Natural killer cell (primary cell): ENCODE data around the gene RIMBP2. TPM values are rescaled to one million over a fixed set of nuclear protein-coding genes. Genes with fewer than 3 reads are reported as not detected.

Experiments used
- ATAC-seq, 3 donors: fragments of 150-1000 bp in 2 of 3; fragments of 200-7000 bp in 1 of 3; cut with Tn5 transposase; 1 replicate in 1 of 3; 2 replicates in 2 of 3; pipeline ENCODE4 v1.10.0; 2021; ENCODE audit warnings: mild to moderate bottlenecking in 2 of 3, moderate library complexity in 2 of 3
- DNase-seq, 2 donors: peaks; one replicate each; pipeline versions ENCODE4 v3.0.0 to v3.0.0-alpha.2; 2013 to 2021; ENCODE audit warnings: mixed read lengths in 1 of 2
- H3K27ac ChIP-seq: one replicate; pipeline ENCODE4 v1.5.1; 2013; ENCODE audit warnings: mild to moderate bottlenecking, low read length
- H3K27me3 ChIP-seq: one replicate; pipeline ENCODE4 v1.6.1; 2013; ENCODE audit warnings: low read length; ENCODE audit not compliant: control insufficient read depth, insufficient read depth
- H3K36me3 ChIP-seq: one replicate; pipeline ENCODE4 v1.6.1; 2013; ENCODE audit warnings: low read length; ENCODE audit not compliant: control insufficient read depth, insufficient read depth
- H3K4me1 ChIP-seq: one replicate; pipeline ENCODE4 v1.6.1; 2013; ENCODE audit warnings: low read length; ENCODE audit not compliant: control insufficient read depth, insufficient read depth
- H3K4me3 ChIP-seq: one replicate; pipeline ENCODE4 v1.5.1; 2013; ENCODE audit warnings: low read length
- H3K9me3 ChIP-seq: one replicate; pipeline ENCODE4 v1.6.1; 2013; ENCODE audit warnings: low read length; ENCODE audit not compliant: control insufficient read depth, insufficient read depth
- H3K27ac Mint-ChIP-seq, 2 donors: one replicate each; pipeline ENCODE4 v1.8.0; 2022; ENCODE audit warnings: mild to moderate bottlenecking in 2 of 2, mixed read lengths in 2 of 2, moderate library complexity in 1 of 2
- H3K27me3 Mint-ChIP-seq, 2 donors: one replicate each; pipeline ENCODE4 v1.8.0; 2022; ENCODE audit warnings: low read depth in 2 of 2, mixed read lengths in 2 of 2
- H3K36me3 Mint-ChIP-seq: one replicate; pipeline ENCODE4 v1.8.0; 2022; ENCODE audit warnings: mixed read lengths
- H3K4me1 Mint-ChIP-seq, 2 donors: one replicate each; pipeline ENCODE4 v1.8.0; 2022; ENCODE audit warnings: mixed read lengths in 2 of 2
- H3K4me3 Mint-ChIP-seq: one replicate; pipeline ENCODE4 v1.8.0; 2022; ENCODE audit warnings: mild to moderate bottlenecking, moderate library complexity, mixed read lengths
- H3K9me3 Mint-ChIP-seq, 2 donors: one replicate each; pipeline ENCODE4 v1.8.0; 2022; ENCODE audit warnings: mixed read lengths in 2 of 2
- WGBS: methylation state at CpG from one replicate; pipeline ENCODE4 v1.1.7; 2013; ENCODE audit warnings: missing lambda C conversion rate; ENCODE audit not compliant: insufficient coverage; 5-methylcytosine and 5-hydroxymethylcytosine counted together
- intact Hi-C: fragments of 100-400 bp; cut with micrococcal nuclease; formaldehyde crosslinking; loops from one replicate; pipeline ENCODE4 v1.14.2; 2022
- total RNA-seq, 4 donors: library from RNA; stranded (reverse); fragments of 120-200 nt in 1 of 4; gene quantifications; one replicate each; pipeline versions ENCODE4 v1.2.3 to v1.2.4, GENCODE V29; 2013 to 2022
- TF ChIP-seq, protein P1 (sequence below): fragments of 200-600 bp; IDR thresholded peaks from one replicate; pipeline ENCODE4 v1.8.0; 2022; ENCODE audit warnings: antibody characterized with exemption

Gene RIMBP2
- total RNA-seq, 3 donors from 2014 or later (not counting 1 experiment from before 2014, with no cell fraction given), result not detected

DNA sequence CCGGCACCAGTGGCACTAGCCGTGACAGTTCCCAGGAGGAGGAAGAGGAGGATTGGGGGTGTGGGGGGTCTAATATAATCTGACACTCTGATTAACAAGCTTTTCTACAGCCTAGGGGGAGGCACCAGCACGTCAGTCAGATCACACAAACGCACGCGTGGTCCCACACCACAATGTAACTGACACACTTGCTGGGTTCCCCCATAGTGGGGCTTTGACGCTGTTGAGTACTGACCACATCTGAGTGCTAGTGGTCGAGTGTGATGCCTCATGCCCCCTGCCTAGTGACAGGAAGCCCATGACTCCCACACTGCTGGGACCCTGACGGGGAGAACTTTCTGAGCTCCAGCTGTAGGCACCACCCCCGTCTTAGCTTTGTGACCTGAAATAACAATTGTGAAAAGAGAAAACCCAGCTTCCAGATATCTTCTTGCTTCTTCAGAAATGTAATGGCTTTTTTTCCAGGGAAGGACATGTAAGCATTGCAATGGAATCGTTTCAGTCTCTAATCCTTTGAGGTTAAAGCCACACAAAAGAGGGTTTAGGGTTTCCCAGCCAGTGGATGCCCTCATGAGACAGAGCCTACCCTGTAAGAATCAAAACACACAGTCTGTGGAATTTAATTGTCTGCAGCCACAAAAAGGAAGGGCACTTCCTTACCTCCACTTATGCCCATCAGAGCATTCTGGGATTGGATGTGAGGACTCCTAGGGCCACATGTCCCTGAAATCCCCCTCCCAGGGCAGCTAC is 194.5 kb downstream of the RIMBP2 start:
- peaks cover 0 to 2% of the 10 kb centered on the region in 2 donors for H3K9me3 Mint-ChIP-seq
- Histone ChIP-seq H3K36me3 (no peaks in the 10 kb centered on the region), H3K4me3 (no peak overlapping the region), H3K27me3 (no peaks in the 10 kb centered on the region), H3K9me3 (no peaks in the 10 kb centered on the region), H3K27ac (no peak overlapping the region), H3K4me1 (no peaks in the 10 kb centered on the region)
- ATAC-seq, result no peak
- TF ChIP-seq, protein P1, sequence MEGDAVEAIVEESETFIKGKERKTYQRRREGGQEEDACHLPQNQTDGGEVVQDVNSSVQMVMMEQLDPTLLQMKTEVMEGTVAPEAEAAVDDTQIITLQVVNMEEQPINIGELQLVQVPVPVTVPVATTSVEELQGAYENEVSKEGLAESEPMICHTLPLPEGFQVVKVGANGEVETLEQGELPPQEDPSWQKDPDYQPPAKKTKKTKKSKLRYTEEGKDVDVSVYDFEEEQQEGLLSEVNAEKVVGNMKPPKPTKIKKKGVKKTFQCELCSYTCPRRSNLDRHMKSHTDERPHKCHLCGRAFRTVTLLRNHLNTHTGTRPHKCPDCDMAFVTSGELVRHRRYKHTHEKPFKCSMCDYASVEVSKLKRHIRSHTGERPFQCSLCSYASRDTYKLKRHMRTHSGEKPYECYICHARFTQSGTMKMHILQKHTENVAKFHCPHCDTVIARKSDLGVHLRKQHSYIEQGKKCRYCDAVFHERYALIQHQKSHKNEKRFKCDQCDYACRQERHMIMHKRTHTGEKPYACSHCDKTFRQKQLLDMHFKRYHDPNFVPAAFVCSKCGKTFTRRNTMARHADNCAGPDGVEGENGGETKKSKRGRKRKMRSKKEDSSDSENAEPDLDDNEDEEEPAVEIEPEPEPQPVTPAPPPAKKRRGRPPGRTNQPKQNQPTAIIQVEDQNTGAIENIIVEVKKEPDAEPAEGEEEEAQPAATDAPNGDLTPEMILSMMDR, result no peak
- H3K4me3 Mint-ChIP-seq, result no peak overlapping the region
- no peak for DNase-seq
- no peak overlapping the region for H3K27ac Mint-ChIP-seq
- H3K4me1 Mint-ChIP-seq, result no peaks in the 10 kb centered on the region
- peaks cover 0 to 13% of the 10 kb centered on the region in 2 donors for H3K27me3 Mint-ChIP-seq
- 51% methylated on average over 11 of the region's 11 CpGs for whole genome bisulfite sequencing
- H3K36me3 Mint-ChIP-seq, result no peaks in the 10 kb centered on the region
- intact Hi-C loops, result no loop called here

DNA sequence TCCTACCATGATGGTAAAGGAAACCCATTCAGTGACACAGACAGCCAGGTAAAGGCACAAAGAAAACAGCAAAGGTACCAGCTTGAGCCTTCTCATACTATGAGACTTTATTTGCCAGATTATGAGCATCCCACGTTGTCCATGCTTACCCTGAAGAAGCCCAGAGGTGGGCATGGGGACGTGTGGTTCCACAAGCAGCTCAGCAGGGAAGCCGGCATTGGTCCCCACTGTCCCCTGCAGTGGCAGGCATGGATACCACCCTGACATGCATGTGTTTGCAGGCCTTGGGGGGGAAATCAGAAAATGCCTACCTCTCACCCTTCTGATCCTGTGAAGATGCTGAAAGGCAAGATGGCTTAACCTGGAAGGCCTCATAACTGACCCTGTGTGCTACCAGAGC is 195.3 kb downstream of the RIMBP2 start:
- Histone ChIP-seq H3K36me3 (no peaks in the 10 kb centered on the region), H3K4me3 (no peak overlapping the region), H3K27ac (no peak overlapping the region), H3K4me1 (no peaks in the 10 kb centered on the region), H3K27me3 (no peaks in the 10 kb centered on the region), H3K9me3 (no peaks in the 10 kb centered on the region)
- Mint-ChIP-seq H3K27me3 (peaks cover 0 to 13% of the 10 kb centered on the region in 2 donors), H3K9me3 (peaks cover 0 to 2% of the 10 kb centered on the region in 2 donors), H3K4me1 (no peaks in the 10 kb centered on the region), H3K27ac (no peak overlapping the region), H3K36me3 (no peaks in the 10 kb centered on the region), H3K4me3 (no peak overlapping the region)
- no peak for ATAC-seq
- WGBS, result 62% methylated on average over 3 of the region's 3 CpGs
- TF ChIP-seq, protein P1, result no peak
- intact Hi-C loops, result no loop called here
- DNase-seq, result no peak

DNA sequence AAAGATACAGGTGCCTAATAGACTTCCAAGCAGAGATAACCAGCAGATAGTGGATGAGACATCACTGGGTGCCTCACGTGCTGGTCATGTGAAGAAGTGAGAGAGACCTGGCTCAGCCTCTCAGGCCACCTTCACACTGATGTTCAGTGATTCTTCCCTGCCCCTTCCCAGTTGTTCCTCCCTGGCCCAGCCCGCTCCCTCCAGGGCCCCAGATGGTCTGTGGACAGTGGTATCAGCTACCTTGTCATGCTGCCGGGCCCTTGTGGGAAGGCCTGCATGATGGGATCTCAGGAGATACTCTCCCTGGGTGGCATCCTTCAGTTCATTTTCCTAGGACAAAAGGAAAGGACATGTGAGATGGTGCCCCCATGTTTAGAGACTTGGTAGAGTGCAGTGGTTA is 198.5 kb downstream of the RIMBP2 start:
- no peak for DNase-seq
- Histone ChIP-seq H3K4me3 (no peak overlapping the region), H3K36me3 (no peaks in the 10 kb centered on the region), H3K27me3 (no peaks in the 10 kb centered on the region), H3K4me1 (no peaks in the 10 kb centered on the region), H3K9me3 (no peaks in the 10 kb centered on the region), H3K27ac (no peak overlapping the region)
- H3K4me1 Mint-ChIP-seq, result no peaks in the 10 kb centered on the region
- H3K9me3 Mint-ChIP-seq, result peaks cover 0 to 3% of the 10 kb centered on the region in 2 donors
- 93% methylated on average over 3 of the region's 3 CpGs for WGBS
- intact Hi-C loops, result no loop called here
- TF ChIP-seq, protein P1, result no peak
- no peaks in the 10 kb centered on the region for H3K36me3 Mint-ChIP-seq
- no peak overlapping the region for H3K4me3 Mint-ChIP-seq
- ATAC-seq, result no peak
- H3K27me3 Mint-ChIP-seq, result peaks cover 0 to 3% of the 10 kb centered on the region in 2 donors
- no peak overlapping the region for H3K27ac Mint-ChIP-seq

DNA sequence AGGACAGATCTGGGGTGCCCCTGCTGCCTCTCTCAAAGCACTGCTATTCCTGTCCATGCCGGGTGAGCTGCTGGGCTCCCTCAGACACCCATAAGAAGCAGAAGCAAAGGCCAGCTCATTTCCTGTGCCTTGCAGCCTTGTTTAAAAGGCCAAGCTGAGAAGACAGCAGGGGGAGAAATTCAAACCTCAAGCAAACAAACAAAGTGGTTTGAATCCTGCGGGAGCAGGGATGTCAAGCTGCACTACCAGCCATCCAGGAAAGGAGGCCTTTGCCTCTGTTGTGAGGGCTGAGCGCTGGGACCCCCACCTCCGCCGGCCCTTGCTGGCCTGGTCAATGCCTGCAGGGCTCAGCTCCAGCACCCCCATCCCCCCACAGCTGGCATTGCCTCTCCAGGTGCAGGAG is 201.9 kb downstream of the RIMBP2 start:
- WGBS, result 20% methylated on average over 5 of the region's 5 CpGs
- Histone ChIP-seq H3K4me1 (no peaks in the 10 kb centered on the region), H3K27me3 (no peaks in the 10 kb centered on the region), H3K27ac (no peak overlapping the region), H3K36me3 (no peaks in the 10 kb centered on the region), H3K9me3 (peaks cover 2% of the 10 kb centered on the region), H3K4me3 (no peak overlapping the region)
- Mint-ChIP-seq H3K9me3 (peaks cover 0 to 3% of the 10 kb centered on the region in 2 donors), H3K36me3 (no peaks in the 10 kb centered on the region), H3K27ac (no peak overlapping the region), H3K4me1 (no peaks in the 10 kb centered on the region), H3K27me3 (peaks cover 0 to 3% of the 10 kb centered on the region in 2 donors), H3K4me3 (no peak overlapping the region)
- intact Hi-C loops, result no loop called here
- ATAC-seq (no peak), DNase-seq (no peak)
- TF ChIP-seq, protein P1, result no peak
